GM19193 (cell line): ENCODE measurements around the gene NEUROG1.

Experiments
- POLR2A ChIP-seq: IDR thresholded peaks from 4 replicates; pipeline ENCODE4 v1.6.1; 2011; ENCODE audit not compliant: insufficient read depth, insufficient read length; ENCODE audit errors: extremely low read depth

The NEUROG1 gene

GRCh38 chr5:135494196-135494595, 41.6 kb downstream of the NEUROG1 start:
- TF ChIP-seq POLR2A: no peak

DNA sequence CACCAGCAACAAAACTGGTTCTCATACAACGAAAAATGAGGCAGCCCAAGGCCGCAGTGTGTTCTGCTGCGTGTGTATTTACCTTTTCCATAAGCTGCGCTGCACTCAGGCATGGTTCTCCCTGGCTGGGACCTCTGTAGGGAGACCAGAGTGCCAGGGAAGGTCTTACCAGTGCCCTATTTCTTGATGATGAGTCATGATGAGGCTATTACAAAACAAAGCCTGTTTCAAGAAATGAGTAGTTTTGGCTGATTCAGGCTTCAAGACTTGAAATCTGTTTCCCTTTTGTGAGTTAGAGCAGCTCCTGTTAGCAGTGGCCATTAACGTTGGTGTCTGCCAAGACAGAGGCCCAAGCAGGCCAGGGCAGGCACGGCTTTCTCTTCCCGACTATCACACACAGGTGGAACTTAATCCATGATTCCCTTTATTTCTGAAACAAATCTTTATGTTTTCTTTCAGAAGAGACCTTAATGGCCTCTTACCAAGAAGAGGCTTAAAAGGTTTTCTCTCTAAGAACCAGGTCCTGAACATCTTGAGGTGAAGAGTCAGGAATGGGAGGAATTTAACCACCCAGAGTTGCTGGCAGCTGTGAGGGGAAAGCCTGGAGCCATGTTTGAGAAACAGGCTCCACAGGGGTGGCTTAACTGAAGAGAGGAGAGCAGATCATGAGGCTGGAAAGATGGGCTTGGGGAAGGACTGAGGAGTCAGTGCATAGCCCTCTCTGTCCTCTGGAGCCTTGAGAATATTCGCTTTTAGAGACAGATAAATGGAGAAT, 42.2 kb downstream of the NEUROG1 start:
- no peak for TF ChIP-seq POLR2A

GRCh38 chr5:135492319-135492626, 43.5 kb downstream of the NEUROG1 start:
- no peak for TF ChIP-seq POLR2A

DNA sequence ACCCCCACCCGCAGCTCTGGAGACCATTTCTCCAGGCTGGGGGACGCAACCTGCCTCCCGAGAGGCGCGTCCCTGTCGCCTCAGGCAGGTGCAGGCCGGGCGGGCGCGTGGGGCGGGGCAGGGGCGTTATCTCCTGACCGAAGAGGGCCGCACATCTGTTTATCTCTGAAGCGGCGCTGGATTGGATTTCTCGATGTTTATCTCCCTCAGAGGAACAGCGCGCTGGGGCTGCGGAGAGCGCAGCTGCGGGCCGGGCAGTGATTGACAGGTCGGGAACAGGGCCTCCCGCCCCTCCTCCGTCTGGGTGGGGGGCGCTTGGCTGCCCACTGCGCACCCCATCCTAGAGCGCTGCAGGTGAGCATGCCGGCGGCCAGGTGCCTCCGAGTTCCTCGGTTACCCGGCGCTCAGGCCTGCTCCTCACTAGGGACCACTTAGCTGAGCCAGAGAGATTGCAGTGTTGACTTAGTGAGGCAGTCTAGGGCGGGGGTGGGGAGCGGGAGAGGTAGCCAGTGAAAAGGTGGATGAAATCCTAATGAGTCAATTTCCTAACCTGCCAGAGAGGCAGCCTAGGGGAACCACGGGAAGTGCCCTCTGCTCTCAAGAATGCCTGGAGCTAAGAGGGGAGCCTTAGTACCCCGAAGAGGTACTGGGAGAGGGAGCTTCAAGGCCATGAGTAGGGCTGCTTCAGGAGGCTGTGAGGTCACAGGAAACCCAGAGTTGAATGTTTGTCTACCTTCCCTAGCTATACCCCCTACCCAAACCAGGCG, 44.0 kb downstream of the NEUROG1 start:
- TF ChIP-seq POLR2A: no peak

DNA sequence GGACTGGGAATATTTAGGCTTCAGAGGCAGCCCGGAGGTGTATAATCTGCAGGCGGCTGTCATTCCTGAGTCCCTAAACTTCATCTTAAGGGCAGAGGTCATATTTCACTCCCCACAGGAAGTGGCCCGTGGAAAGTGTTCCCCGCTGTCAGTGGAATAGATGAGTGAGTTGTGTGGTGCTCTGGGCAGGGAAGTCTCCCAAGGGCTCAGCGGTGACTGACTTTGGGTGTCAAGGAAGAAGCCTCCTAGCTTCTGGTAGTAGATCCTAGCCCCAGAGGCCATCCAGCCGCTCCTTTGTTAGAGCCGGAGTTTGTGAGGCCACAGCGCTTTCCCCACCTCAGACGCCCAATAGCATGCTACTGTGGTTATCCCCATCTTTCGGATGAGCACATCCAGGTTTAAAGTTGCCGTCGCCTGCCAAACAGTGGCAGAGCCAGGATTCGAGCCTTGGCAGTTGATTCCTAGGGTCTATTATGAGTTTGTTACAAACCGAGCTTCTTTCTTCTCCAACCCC, 44.7 kb downstream of the NEUROG1 start:
- TF ChIP-seq POLR2A: no peak

DNA sequence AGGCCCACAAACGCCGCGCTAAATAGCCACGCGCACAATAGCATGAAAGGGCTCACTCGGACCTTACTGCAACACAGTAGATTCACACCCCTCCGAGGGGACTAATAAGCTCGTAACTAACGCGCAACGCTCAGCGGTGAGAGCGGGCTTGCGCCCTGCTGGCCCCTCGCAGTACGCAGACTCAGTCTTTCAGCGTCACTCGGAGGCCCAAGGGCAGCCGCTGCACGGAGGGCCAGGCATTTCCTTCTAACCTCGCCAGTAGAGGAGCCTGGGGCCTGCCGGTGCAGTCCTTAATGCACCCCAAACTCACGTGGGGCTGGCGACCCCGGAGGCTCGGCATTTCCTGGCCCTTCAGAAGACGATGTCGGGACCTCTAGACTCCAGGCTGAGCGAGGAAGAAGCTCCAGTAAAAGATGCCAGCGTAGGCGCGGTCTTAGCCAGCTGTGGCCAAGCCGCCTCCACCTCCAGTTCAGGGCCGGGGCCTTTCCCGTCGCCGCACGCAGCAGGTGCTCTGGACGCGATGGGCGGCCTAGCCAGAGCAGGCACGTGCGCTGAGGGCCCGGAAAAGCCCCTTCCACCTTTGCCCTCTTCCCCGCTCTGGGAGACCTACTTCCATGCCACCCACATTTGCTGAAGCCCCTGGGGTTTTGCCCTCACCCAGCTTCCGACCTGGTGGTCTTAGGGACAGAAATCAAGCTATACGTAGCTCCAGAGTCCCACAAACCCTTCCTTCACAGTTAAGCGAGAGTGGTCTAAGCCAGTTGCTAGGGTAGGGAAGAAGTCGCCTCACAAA, 45.3 kb downstream of the NEUROG1 start:
- no peak for TF ChIP-seq POLR2A

DNA sequence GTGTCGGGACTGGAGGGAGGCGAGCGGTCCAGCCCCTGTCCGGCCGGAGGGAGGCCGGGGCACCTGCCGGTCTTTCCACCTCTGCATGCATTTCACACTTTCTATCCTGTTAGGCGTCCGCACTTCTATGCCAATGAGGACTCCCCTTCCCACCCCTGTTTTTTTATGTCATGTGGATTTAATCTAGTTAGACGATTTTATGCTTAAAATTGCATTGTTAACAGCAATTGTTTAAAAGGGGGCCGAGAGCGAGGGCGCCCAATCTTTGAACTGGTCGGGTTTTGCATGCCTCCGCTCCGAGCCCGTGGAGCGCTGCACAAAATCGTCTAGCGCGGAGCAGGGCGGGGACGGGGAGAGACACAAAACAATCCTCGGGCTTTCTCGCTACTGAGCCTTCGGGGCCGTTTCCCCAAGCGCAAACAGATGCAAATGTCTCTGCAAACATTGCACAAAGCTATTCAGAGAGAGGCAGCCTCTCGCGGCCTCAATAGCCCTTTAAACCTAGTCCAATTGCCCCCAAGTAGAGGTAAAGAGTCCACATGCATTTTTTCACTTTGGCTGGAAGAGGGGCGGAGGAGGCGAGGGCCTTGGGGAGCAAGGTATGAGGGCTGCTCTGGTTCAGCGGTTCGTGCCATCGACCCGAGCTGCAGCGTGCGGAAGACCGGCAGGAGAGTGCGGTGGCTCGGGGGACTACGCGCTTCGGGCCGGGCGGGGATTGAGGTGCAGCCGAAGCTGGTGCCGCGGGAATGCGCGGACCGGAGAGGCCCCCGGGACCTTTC, 46.1 kb downstream of the NEUROG1 start:
- no peak for TF ChIP-seq POLR2A

DNA sequence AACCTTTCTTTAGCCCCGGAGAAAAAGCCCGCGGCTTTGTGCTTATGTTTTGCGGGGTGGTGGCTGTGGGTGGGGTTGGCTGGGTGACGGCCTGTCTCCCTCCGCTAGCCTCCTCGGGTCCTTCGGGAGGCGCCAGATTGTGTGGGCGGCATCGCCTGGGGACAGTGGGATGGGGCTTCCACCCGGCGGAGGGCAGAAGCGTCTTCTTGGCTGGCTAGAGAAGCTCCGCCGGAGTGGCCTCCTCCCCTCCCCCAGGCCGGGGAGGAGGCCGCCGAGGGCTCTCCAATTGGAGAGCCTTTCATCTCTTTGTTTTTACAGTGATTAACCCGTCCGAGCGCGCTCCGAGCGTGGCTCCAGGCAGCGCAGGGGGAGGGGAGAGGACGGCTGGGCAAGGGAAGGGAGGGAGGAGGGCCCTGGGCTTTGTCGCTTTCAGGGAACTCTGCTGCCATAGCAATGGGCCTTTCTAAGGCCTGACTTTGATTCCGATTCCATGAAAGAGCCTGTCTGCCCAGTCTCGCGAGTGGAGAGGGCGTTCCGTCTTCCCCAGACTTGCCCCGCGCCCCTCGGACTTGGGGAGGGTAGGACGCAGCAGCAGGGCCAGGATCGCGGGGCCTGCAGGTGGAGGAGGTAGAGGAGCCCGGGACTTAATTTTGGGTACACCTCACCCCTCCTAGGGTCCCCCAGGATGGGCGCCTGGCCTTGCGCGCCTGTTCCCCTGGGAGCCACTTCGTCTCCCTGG, 46.9 kb downstream of the NEUROG1 start:
- TF ChIP-seq POLR2A: no peak

DNA sequence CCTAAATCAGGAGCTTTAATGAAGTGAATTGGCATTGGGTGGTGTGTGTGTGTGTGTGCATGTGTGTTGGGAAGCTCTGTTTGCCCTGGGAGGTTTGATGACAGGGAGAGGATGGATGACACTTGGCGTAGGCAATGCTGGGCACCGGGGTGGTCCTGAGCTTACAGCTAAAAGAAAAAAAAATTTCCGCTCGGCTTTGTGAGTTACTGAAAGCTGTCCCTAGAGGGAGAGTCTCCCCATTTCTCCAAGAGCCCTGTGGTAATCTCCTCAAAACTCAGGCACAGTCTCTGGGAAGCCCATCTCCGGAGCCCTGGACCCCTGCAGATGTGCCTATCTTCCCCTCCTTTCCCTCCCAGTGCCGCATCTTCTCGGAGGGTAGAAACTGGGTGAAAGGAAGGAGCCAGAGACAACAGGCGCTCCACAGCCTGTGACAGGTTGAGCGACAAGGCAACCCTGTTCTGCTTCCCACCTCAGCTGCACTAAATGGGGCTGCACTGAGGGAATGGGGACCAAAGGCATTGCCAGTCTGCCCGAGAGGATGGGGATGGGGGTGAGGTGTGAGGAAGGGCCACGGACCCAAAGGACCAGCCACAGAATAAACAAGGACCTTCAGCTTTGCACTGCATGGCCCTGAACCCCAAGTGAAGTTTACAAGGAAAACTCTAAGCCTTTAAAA, 47.8 kb downstream of the NEUROG1 start:
- TF ChIP-seq POLR2A: no peak

- TF ChIP-seq POLR2A: no peak
Measured at GRCh38 chr5:135487037-135487395, 48.7 kb downstream of the NEUROG1 start.

DNA sequence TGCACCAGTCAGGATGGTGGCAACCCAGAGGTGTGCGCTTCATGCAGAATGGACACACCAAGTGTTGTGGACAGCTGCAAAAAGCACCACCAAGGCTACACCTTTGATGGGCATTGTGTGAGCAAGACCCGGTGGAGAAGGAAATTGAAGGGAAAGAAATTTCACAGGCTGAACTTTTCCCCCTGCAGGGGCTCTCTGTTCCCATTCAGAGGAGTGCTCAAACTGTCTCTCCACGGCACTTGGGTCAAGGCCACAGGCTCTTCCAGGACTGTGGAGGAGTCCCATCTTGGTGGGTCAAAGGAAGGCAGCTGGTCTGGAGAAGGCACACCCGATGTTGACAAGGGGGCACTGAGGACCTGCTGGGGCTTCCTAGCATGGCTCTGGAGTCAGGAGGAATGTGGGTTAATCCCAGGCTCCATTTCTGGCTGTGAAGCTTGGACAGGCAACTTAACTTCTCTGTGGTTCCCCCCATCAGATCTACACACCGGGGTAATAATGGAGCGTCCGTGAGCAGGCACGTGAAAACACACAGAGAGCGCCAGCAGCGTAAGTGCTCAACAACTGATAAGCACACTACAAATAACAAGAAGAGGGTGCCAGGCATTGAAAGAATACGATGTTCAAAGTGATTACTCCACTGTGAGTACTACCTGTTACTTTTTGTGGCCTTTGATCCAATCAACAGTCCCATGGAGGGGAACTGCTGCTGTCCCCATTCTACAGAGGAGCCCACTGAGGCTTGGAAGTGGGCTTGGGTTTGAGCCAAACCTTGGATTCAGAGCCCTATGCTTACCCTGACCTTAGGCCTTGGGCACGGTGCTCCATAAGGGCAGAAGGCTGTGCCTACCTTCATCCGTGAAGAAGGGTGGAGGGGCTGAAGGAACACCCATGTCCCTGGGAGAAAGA, 49.4 kb downstream of the NEUROG1 start:
- no peak for TF ChIP-seq POLR2A

- TF ChIP-seq POLR2A: no peak
Measured at GRCh38 chr5:135484674-135485086, 51.1 kb downstream of the NEUROG1 start.
